Glutamatergic neuron (in vitro differentiated cells): Measurements from ENCODE around the gene LSM4. TPM values are rescaled to one million over a fixed set of nuclear protein-coding genes. Genes with fewer than 3 reads are reported as not detected.

Experiments used
- DNase-seq: peaks from one replicate; pipeline ENCODE4 v3.0.0; 2022
- H3K27ac Mint-ChIP-seq: one replicate; pipeline ENCODE4 v1.8.0; 2020; ENCODE audit warnings: mild to moderate bottlenecking, mixed read lengths, inconsistent platforms; ENCODE audit not compliant: unreplicated experiment
- H3K27me3 Mint-ChIP-seq: one replicate; pipeline ENCODE4 v1.8.0; 2020; ENCODE audit warnings: mild to moderate bottlenecking, moderate library complexity, mixed read lengths, inconsistent platforms; ENCODE audit not compliant: unreplicated experiment
- H3K36me3 Mint-ChIP-seq: one replicate; pipeline ENCODE4 v1.8.0; 2020; ENCODE audit warnings: mild to moderate bottlenecking, mixed read lengths, inconsistent platforms; ENCODE audit not compliant: unreplicated experiment
- H3K4me1 Mint-ChIP-seq: one replicate; pipeline ENCODE4 v1.8.0; 2020; ENCODE audit warnings: mild to moderate bottlenecking, low read depth, mixed read lengths, inconsistent platforms; ENCODE audit not compliant: unreplicated experiment
- H3K4me3 Mint-ChIP-seq: one replicate; pipeline ENCODE4 v1.8.0; 2020; ENCODE audit warnings: mild to moderate bottlenecking, mixed read lengths, inconsistent platforms; ENCODE audit not compliant: unreplicated experiment
- H3K9me3 Mint-ChIP-seq: one replicate; pipeline ENCODE4 v1.8.0; 2020; ENCODE audit warnings: mild to moderate bottlenecking, moderate library complexity, mixed read lengths, inconsistent platforms; ENCODE audit not compliant: unreplicated experiment
- CTCF ChIP-seq: fragments of 200-600 bp; sonication (generic); IDR thresholded peaks from one replicate; pipeline ENCODE4 v1.5.0; 2021; ENCODE audit not compliant: partially characterized antibody, unreplicated experiment
- total RNA-seq: library from RNA; stranded (reverse); fragmentation: NEBNext Ultra II Directional; extraction: Animal tissue kit (Norgen Biotek cat#: 25700); gene quantifications from one replicate; pipeline ENCODE4 v1.2.1, GENCODE V29; 2021; ENCODE audit not compliant: unreplicated experiment

LSM4 gene
- total RNA-seq, 1 donor from 2014 or later = 137 TPM

- Mint-ChIP-seq H3K36me3 (no peaks in the 10 kb centered on the region), H3K4me3 (peak overlapping the region; percentile 84), H3K4me1 (peaks cover 2% of the 10 kb centered on the region), H3K27me3 (no peaks in the 10 kb centered on the region), H3K27ac (no peak overlapping the region), H3K9me3 (peaks cover 6% of the 10 kb centered on the region)
- TF ChIP-seq CTCF = no peak
- peak; percentile 54 for DNase-seq
Observed at GRCh38 chr19:18340990-18341868, 18.4 kb upstream of the LSM4 start.

GRCh38 chr19:18340190-18340989 lies 17.5 kb upstream of the LSM4 start, which contains the start of gene PGPEP1:
TSS of gene PGPEP1 (plus strand) at chr19:18340598. CDS start at chr19:18340682, 84 bp downstream.
- TF ChIP-seq CTCF = no peak
- no peaks in the 10 kb centered on the region for H3K36me3 Mint-ChIP-seq
- no peak within 1 kb of the TSS for H3K27ac Mint-ChIP-seq
- H3K4me1 Mint-ChIP-seq = peaks cover 2% of the 10 kb centered on the region
- H3K27me3 Mint-ChIP-seq = no peaks in the 10 kb centered on the region
- peak within 1 kb of the TSS; percentile 91 for H3K4me3 Mint-ChIP-seq
- peak; percentile 78 for DNase-seq
- H3K9me3 Mint-ChIP-seq = peaks cover 8% of the 10 kb centered on the region

GRCh38 chr19:18339723-18340122 lies 16.8 kb upstream of the LSM4 start:
- DNase-seq = peak; percentile 19
- Mint-ChIP-seq H3K36me3 (no peaks in the 10 kb centered on the region), H3K4me3 (peak overlapping the region; percentile 91), H3K27me3 (no peaks in the 10 kb centered on the region), H3K27ac (no peak overlapping the region), H3K4me1 (peaks cover 2% of the 10 kb centered on the region), H3K9me3 (peaks cover 6% of the 10 kb centered on the region)
- peak; percentile 12 for TF ChIP-seq CTCF

GRCh38 chr19:18338541-18338940 lies 15.7 kb upstream of the LSM4 start:
- H3K4me3 Mint-ChIP-seq = peak overlapping the region; percentile 12
- H3K4me1 Mint-ChIP-seq = no peaks in the 10 kb centered on the region
- no peak for TF ChIP-seq CTCF
- H3K36me3 Mint-ChIP-seq = no peaks in the 10 kb centered on the region
- H3K27me3 Mint-ChIP-seq = no peaks in the 10 kb centered on the region
- H3K27ac Mint-ChIP-seq = no peak overlapping the region
- H3K9me3 Mint-ChIP-seq = peaks cover 6% of the 10 kb centered on the region
- no peak for DNase-seq

- H3K27ac Mint-ChIP-seq = no peak overlapping the region
- TF ChIP-seq CTCF = no peak
- H3K4me1 Mint-ChIP-seq = no peaks in the 10 kb centered on the region
- no peaks in the 10 kb centered on the region for H3K36me3 Mint-ChIP-seq
- no peaks in the 10 kb centered on the region for H3K27me3 Mint-ChIP-seq
- no peak overlapping the region for H3K4me3 Mint-ChIP-seq
- peaks cover 6% of the 10 kb centered on the region for H3K9me3 Mint-ChIP-seq
- no peak for DNase-seq
Observed at GRCh38 chr19:18336121-18336520, 13.2 kb upstream of the LSM4 start.
